H1 (cell line): ENCODE data around the gene IFT27. TPM values are rescaled to one million over a fixed set of nuclear protein-coding genes. Genes with fewer than 3 reads are reported as not detected.

Experiments
- CTCF ChIA-PET: fragments of 300-600 bp; sonication (Branson Sonifier 250); formaldehyde crosslinking; loops from one replicate; lab custom pipeline; 2021; ENCODE audit not compliant: partially characterized antibody; lab: Charles Lee
- POLR2A ChIA-PET: fragments of 300-600 bp; sonication (Branson Sonifier 250); formaldehyde crosslinking; loops from one replicate; lab custom pipeline; 2021; ENCODE audit warnings: inconsistent platforms; ENCODE audit not compliant: partially characterized antibody; lab: Charles Lee
- DNase-seq, 2 experiments: peaks; one replicate each; pipeline versions ENCODE4 v3.0.0 to v3.0.0-alpha.2; 2010 to 2022; ENCODE audit warnings: low spot score in 2 of 2, low read depth in 1 of 2, mixed read lengths in 1 of 2
- FAIRE-seq: peaks from 2 replicates; lab custom pipeline; 2011; peaks lifted over from hg19 to GRCh38; lab: Jason Lieb, UNC
- H2AFZ ChIP-seq: 2 replicates; pipeline ENCODE4 v1.8.1; 2012; ENCODE audit warnings: low read length, inconsistent platforms
- H2AK5ac ChIP-seq: 2 replicates; pipeline ENCODE4 v1.6.1; 2013; ENCODE audit warnings: low read depth, low read length
- H2BK120ac ChIP-seq: replicated peaks from 2 replicates; pipeline ENCODE3; 2013; ENCODE audit warnings: low read depth, low read length, inconsistent platforms
- H2BK12ac ChIP-seq: 2 replicates; pipeline ENCODE4 v1.6.1; 2013; ENCODE audit warnings: low read depth, low read length
- H2BK15ac ChIP-seq: 2 replicates; pipeline ENCODE4 v1.6.1; 2013; ENCODE audit warnings: low read length
- H2BK20ac ChIP-seq: 2 replicates; pipeline ENCODE4 v1.6.1; 2013; ENCODE audit warnings: low read length
- H2BK5ac ChIP-seq: 2 replicates; pipeline ENCODE4 v1.6.1; 2013; ENCODE audit warnings: low read depth, low read length
- H3K14ac ChIP-seq: 2 replicates; pipeline ENCODE4 v1.6.1; 2013; ENCODE audit warnings: inconsistent platforms; ENCODE audit not compliant: insufficient read length
- H3K18ac ChIP-seq: 2 replicates; pipeline ENCODE4 v1.6.1; 2013; ENCODE audit warnings: low read length; ENCODE audit errors: extremely low read depth
- H3K23ac ChIP-seq: 2 replicates; pipeline ENCODE4 v1.6.1; 2013; ENCODE audit warnings: inconsistent platforms; ENCODE audit not compliant: insufficient read length
- H3K23me2 ChIP-seq: 2 replicates; pipeline ENCODE4 v1.6.1; 2013; ENCODE audit warnings: low read depth, low read length
- H3K27ac ChIP-seq: 2 replicates; pipeline ENCODE4 v1.6.1; 2011; ENCODE audit warnings: low read depth, low read length, inconsistent platforms
- H3K27me3 ChIP-seq, 4 experiments: replicated peaks in 1 of 4; 1 replicate in 1 of 4; 2 replicates in 3 of 4; pipeline versions ENCODE4 v1.6.1 to v1.8.1; 2011 to 2013; ENCODE audit warnings: low read length in 3 of 4, mild to moderate bottlenecking in 3 of 4, inconsistent platforms in 2 of 4, mixed read lengths in 2 of 4, moderate library complexity in 1 of 4; ENCODE audit not compliant: control insufficient read depth in 3 of 4, insufficient read depth in 3 of 4; ENCODE audit errors: extremely low read depth in 1 of 4
- H3K36me3 ChIP-seq, 4 experiments: 2 replicates each; pipeline versions ENCODE4 v1.6.1 to v1.8.1; 2011 to 2013; ENCODE audit warnings: mild to moderate bottlenecking in 4 of 4, low read length in 3 of 4, moderate library complexity in 2 of 4, control low read depth in 1 of 4, inconsistent platforms in 1 of 4; ENCODE audit not compliant: insufficient read depth in 4 of 4, control insufficient read depth in 2 of 4
- H3K4ac ChIP-seq: replicated peaks from 2 replicates; pipeline ENCODE3; 2013; ENCODE audit warnings: low read length, low read depth, mixed read lengths, inconsistent platforms; ENCODE audit not compliant: insufficient read length
- H3K4me1 ChIP-seq, 4 experiments: replicated peaks in 1 of 4; 1 replicate in 1 of 4; 2 replicates in 3 of 4; pipeline versions ENCODE4 v1.6.1 to v1.8.1; 2011 to 2013; ENCODE audit warnings: low read length in 3 of 4, inconsistent platforms in 2 of 4, mixed read lengths in 1 of 4; ENCODE audit not compliant: insufficient read depth in 4 of 4, control insufficient read depth in 3 of 4
- H3K4me2 ChIP-seq, 2 experiments: 2 replicates each; pipeline versions ENCODE4 v1.6.1 to v1.8.1; 2011 to 2013; ENCODE audit warnings: low read depth in 2 of 2, low read length in 2 of 2, control low read depth in 1 of 2, inconsistent platforms in 1 of 2, mild to moderate bottlenecking in 1 of 2; ENCODE audit not compliant: insufficient read depth in 1 of 2
- H3K4me3 ChIP-seq, 4 experiments: fragments of 200-600, 300-600 bp in 1 of 4; sonication (generic), shearing (Covaris generic), sonication (Bioruptor Twin) in 1 of 4; 2 replicates each; pipeline versions ENCODE4 v1.5.1 to v1.8.1; 2011 to 2016; ENCODE audit warnings: low read length in 4 of 4, low read depth in 3 of 4, control low read depth in 2 of 4, inconsistent platforms in 2 of 4, mild to moderate bottlenecking in 2 of 4, mixed read lengths in 1 of 4, moderate library complexity in 1 of 4; ENCODE audit not compliant: insufficient read depth in 2 of 4; ENCODE audit errors: extremely low read depth in 1 of 4
- H3K56ac ChIP-seq: replicated peaks from 2 replicates; pipeline ENCODE3; 2013; ENCODE audit warnings: low read depth, mild to moderate bottlenecking, mixed read lengths, low read length, inconsistent platforms; ENCODE audit not compliant: insufficient read length
- H3K79me1 ChIP-seq: 2 replicates; pipeline ENCODE4 v1.6.1; 2013; ENCODE audit warnings: low read depth, low read length, control low read depth
- H3K79me2 ChIP-seq, 2 experiments: 2 replicates each; pipeline versions ENCODE4 v1.6.1 to v1.8.1; 2012 to 2013; ENCODE audit warnings: low read length in 2 of 2, mild to moderate bottlenecking in 2 of 2, inconsistent platforms in 1 of 2; ENCODE audit not compliant: insufficient read depth in 2 of 2, control insufficient read depth in 1 of 2
- H3K9ac ChIP-seq, 4 experiments: replicated peaks in 1 of 4; 1 replicate in 1 of 4; 2 replicates in 3 of 4; pipeline versions ENCODE4 v1.6.1 to v1.8.1; 2011 to 2013; ENCODE audit warnings: low read depth in 3 of 4, low read length in 3 of 4, control low read depth in 2 of 4, mild to moderate bottlenecking in 2 of 4, moderate library complexity in 2 of 4, inconsistent platforms in 1 of 4; ENCODE audit errors: extremely low read depth in 1 of 4
- H3K9me3 ChIP-seq, 2 experiments: 2 replicates each; pipeline versions ENCODE4 v1.6.1 to v1.8.1; 2012 to 2013; ENCODE audit warnings: mild to moderate bottlenecking in 2 of 2, moderate library complexity in 2 of 2, control low read depth in 1 of 2, inconsistent platforms in 1 of 2, low read depth in 1 of 2, low read length in 1 of 2, mixed read lengths in 1 of 2; ENCODE audit not compliant: insufficient read depth in 2 of 2
- H4K20me1 ChIP-seq, 2 experiments: replicated peaks in 1 of 2; 2 replicates each; pipeline versions ENCODE3 to v1.8.1; 2011 to 2013; ENCODE audit warnings: inconsistent platforms in 2 of 2, low read length in 2 of 2, mild to moderate bottlenecking in 1 of 2; ENCODE audit not compliant: insufficient read depth in 2 of 2, control insufficient read depth in 1 of 2
- H4K5ac ChIP-seq: 2 replicates; pipeline ENCODE4 v1.6.1; 2013; ENCODE audit warnings: low read length, low read depth, mixed read lengths, inconsistent platforms; ENCODE audit not compliant: insufficient read length
- H4K8ac ChIP-seq: 2 replicates; pipeline ENCODE4 v1.8.0; 2013; ENCODE audit warnings: mild to moderate bottlenecking, moderate library complexity, low read length, inconsistent platforms; ENCODE audit not compliant: insufficient read depth; ENCODE audit errors: extremely low read depth
- H4K91ac ChIP-seq: replicated peaks from 2 replicates; pipeline ENCODE3; 2013; ENCODE audit warnings: low read length, mixed read lengths, inconsistent platforms; ENCODE audit not compliant: insufficient read length
- ATF2 ChIP-seq: IDR thresholded peaks from 2 replicates; pipeline ENCODE4 v1.6.1; 2012; ENCODE audit warnings: low read length, inconsistent platforms
- BRCA1 ChIP-seq: IDR thresholded peaks from 2 replicates; pipeline ENCODE4 v1.6.1; 2012; ENCODE audit warnings: low read depth, low read length, improper control_type of control experiment
- CEBPB ChIP-seq: IDR thresholded peaks from 2 replicates; pipeline ENCODE4 v1.6.1; 2012; ENCODE audit warnings: low read depth, low read length
- HDAC6 ChIP-seq: IDR thresholded peaks from one replicate; pipeline ENCODE4 v1.7.1; 2012; ENCODE audit warnings: low read depth, mild to moderate bottlenecking, inconsistent platforms, low read length, moderate library complexity
- RXRA ChIP-seq: IDR thresholded peaks from 2 replicates; pipeline ENCODE4 v1.6.1; 2011; ENCODE audit warnings: low read depth, mild to moderate bottlenecking, low read length, moderate library complexity; ENCODE audit not compliant: insufficient read depth
- SP4 ChIP-seq: IDR thresholded peaks from 2 replicates; pipeline ENCODE4 v1.6.1; 2012; ENCODE audit warnings: low read length, inconsistent platforms
- SUZ12 ChIP-seq: fragments of 200-600 bp; sonication (generic); IDR thresholded peaks from 2 replicates; pipeline ENCODE4 v1.6.1; 2012; ENCODE audit warnings: mild to moderate bottlenecking, inconsistent platforms, low read length, moderate library complexity, mixed read lengths
- WGBS, 2 experiments: shearing (Covaris generic) in 1 of 2; methylation state at CpG; one replicate each; pipeline versions ENCODE4 v1.1.6 to v1.1.7; 2013 to 2015; ENCODE audit warnings: low lambda C conversion rate in 2 of 2, mixed read lengths in 2 of 2, inconsistent platforms in 1 of 2, low coverage in 1 of 2, missing lambda C conversion rate in 1 of 2; ENCODE audit not compliant: insufficient replicate concordance in 2 of 2, insufficient coverage in 1 of 2, insufficient read length in 1 of 2; ENCODE audit errors: extremely low coverage in 1 of 2, missing lambda C conversion rate in 1 of 2; 5-methylcytosine and 5-hydroxymethylcytosine counted together
- long read RNA-seq, 2 experiments: library from RNA in 1 of 2; library from capped mRNA in 1 of 2; stranded (forward); transcript quantifications; one replicate each; pipeline ENCODE4 v2.0.0, GENCODE V29; 2021; ENCODE audit warnings: inconsistent platforms in 1 of 2
- polyA minus RNA-seq, 3 experiments: library from RNA; depleted of rRNA, polyadenylated mRNA; stranded (reverse); fragments of >200 nt; gene quantifications; 1 replicate in 2 of 3; 2 replicates in 1 of 3; pipeline ENCODE4 v1.2.3, GENCODE V29; 2011
- polyA plus RNA-seq, 7 experiments: library from polyadenylated mRNA; depleted of rRNA in 3 of 7; stranded (reverse) in 5 of 7; unstranded in 2 of 7; fragments of >200 nt in 5 of 7; fragments of 200-250 nt in 2 of 7; gene quantifications; 1 replicate in 5 of 7; 2 replicates in 1 of 7; 4 replicates in 1 of 7; pipeline versions ENCODE4 v1.2.1 to v1.2.3, GENCODE V29; 2011 to 2013; ENCODE audit warnings: missing spikeins in 2 of 7, mixed read lengths in 2 of 7
- total RNA-seq: library from RNA; stranded (reverse); fragmentation: NEBNext Ultra II Directional; extraction: Animal tissue kit (Norgen Biotek cat#: 25700); gene quantifications from 2 replicates; pipeline ENCODE4 v1.2.1, GENCODE V29; 2021

The IFT27 gene
- total RNA-seq (44.0 and 46.2 TPM in 2 replicates), polyA plus RNA-seq (2011; rRNA removed) (36.4 and 43.9 TPM in 2 replicates), polyA minus RNA-seq (2011; rRNA and poly(A)+ RNA removed) (17.0 and 23.3 TPM in 2 replicates)
- polyA plus RNA-seq (2011; cell fraction: cytosol; rRNA removed) = 46.2 TPM
- polyA plus RNA-seq (2011; cell fraction: nucleus; rRNA removed) = 60.2 TPM
- 37.7 to 46.9 TPM (median 40.6 TPM) in 4 replicates for polyA plus RNA-seq (2012, experiment 1 of 2)
- 54.8 TPM for polyA plus RNA-seq (2012, experiment 2 of 2)
- 39.2 TPM for polyA plus RNA-seq (2013, experiment 1 of 2)
- 39.3 TPM for polyA plus RNA-seq (2013, experiment 2 of 2)
- polyA minus RNA-seq (2011; cell fraction: cytosol; rRNA and poly(A)+ RNA removed) = 18.9 TPM
- polyA minus RNA-seq (2011; cell fraction: nucleus; rRNA and poly(A)+ RNA removed) = 16.5 TPM
- long read RNA-seq, experiment 1, partial matches to known transcripts = 2 of 30 reads
- long read RNA-seq, experiment 1, other reads (novel, unspliced or antisense) = 28 of 30 reads
- long read RNA-seq, experiment 2, partial matches to known transcripts = 0 of 4 reads
- long read RNA-seq, experiment 2, other reads (novel, unspliced or antisense) = 4 of 4 reads

- Histone ChIP-seq H3K4me1 (peaks cover 0 to 4% (median 4%) of the 10 kb centered on the region in 4 experiments; a peak in 6 of 7 replicates), H3K27ac (no peak within 1 kb of the TSS), H3K23me2 (peaks cover 6% of the 10 kb centered on the region; the same call in 1 of the 2 replicates), H3K36me3 (no peaks in the 10 kb centered on the region), H3K9me3 (peaks cover 3 to 9% of the 10 kb centered on the region in 2 experiments; a peak in 3 of 4 replicates), H3K14ac (no peak within 1 kb of the TSS), H2BK5ac (no peak within 1 kb of the TSS; the same call in 1 of the 2 replicates), H2AFZ (peak within 1 kb of the TSS; percentile 92), H2BK20ac (no peak within 1 kb of the TSS), H3K4me2 (peak within 1 kb of the TSS; percentile 82 to 89), H3K23ac (no peak within 1 kb of the TSS), H3K79me2 (peaks cover 0 to 6% of the 10 kb centered on the region in 2 experiments; a peak in 2 of 4 replicates), H3K56ac (no peak within 1 kb of the TSS), H2AK5ac (no peak within 1 kb of the TSS; the same call in 1 of the 2 replicates), H3K9ac (peak within 1 kb of the TSS in 3 of 4 experiments; percentile 56 to 86 (median 57); a peak in 6 of 7 replicates), H3K79me1 (no peaks in the 10 kb centered on the region; the same call in 1 of the 2 replicates), H3K27me3 (peaks cover 0 to 10% (median 7%) of the 10 kb centered on the region in 4 experiments; a peak in 4 of 7 replicates), H4K5ac (peak within 1 kb of the TSS; percentile 4), H3K18ac (peak within 1 kb of the TSS; percentile 93), H2BK12ac (0 out of 2 replicates have a peak within 1 kb of the TSS, but pooled peaks have one; percentile 29), H2BK120ac (no peak within 1 kb of the TSS), H4K91ac (no peak within 1 kb of the TSS), H3K4ac (no peak within 1 kb of the TSS), H4K8ac (peak within 1 kb of the TSS; percentile 60; the same call in 1 of the 2 replicates), H2BK15ac (peak within 1 kb of the TSS; percentile 98), H3K4me3 (peak within 1 kb of the TSS; percentile 80 to 96 (median 85)), H4K20me1 (peaks cover 0 to 5% of the 10 kb centered on the region in 2 experiments)
- POLR2A ChIA-PET = interaction anchor here (0.6 to 1.2 kb wide), 7 partner anchors 11 to 250 kb away, joined by 3 to 5 read pairs (median 3); no protein-coding TSS in a partner anchor
- FAIRE-seq (peak; percentile 98), DNase-seq (peak; percentile 92 to 98)
- 2% methylated on average over 39 of the region's 43 CpGs; no CpG with 5 or more reads in 1 of the 2 experiments for WGBS, 2 experiments
- CTCF ChIA-PET = interaction anchor here (0.6 to 2.3 kb wide), 13 partner anchors 9 to 239 kb away, joined by 3 to 11 read pairs (median 3); no protein-coding TSS in a partner anchor
- no peak; the same call in 1 of the 2 replicates for TF ChIP-seq ATF2
- no peak for TF ChIP-seq RXRA
- TF ChIP-seq BRCA1 = peak; percentile 70
- TF ChIP-seq CEBPB = no peak
- TF ChIP-seq SUZ12 = no peak
- peak; percentile 82; the same call in 1 of the 2 replicates for TF ChIP-seq SP4
- TF ChIP-seq HDAC6 = no peak
Observed at GRCh38 chr22:36775964-36776669, at the start of gene IFT27. Gene IFT27, minus strand, starts transcription at chr22:36776119. Its CDS starts 412 bp downstream, at chr22:36775707.
